GM21619 (cell line): Measurements from ENCODE around the gene NDUFAF7.
"Not testable (repeated sequence)": the region's sequence is repeated elsewhere in the genome, so short reads cannot be mapped to it uniquely, and the experiment has no call there.

Source experiments
- ATAC-seq: cut with Tn5 transposase; IDR thresholded peaks from one replicate; pipeline ENCODE4 v1.9.1; 2021; ENCODE audit not compliant: unreplicated experiment

Gene NDUFAF7, protein sequence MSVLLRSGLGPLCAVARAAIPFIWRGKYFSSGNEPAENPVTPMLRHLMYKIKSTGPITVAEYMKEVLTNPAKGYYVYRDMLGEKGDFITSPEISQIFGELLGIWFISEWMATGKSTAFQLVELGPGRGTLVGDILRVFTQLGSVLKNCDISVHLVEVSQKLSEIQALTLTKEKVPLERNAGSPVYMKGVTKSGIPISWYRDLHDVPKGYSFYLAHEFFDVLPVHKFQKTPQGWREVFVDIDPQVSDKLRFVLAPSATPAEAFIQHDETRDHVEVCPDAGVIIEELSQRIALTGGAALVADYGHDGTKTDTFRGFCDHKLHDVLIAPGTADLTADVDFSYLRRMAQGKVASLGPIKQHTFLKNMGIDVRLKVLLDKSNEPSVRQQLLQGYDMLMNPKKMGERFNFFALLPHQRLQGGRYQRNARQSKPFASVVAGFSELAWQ

DNA sequence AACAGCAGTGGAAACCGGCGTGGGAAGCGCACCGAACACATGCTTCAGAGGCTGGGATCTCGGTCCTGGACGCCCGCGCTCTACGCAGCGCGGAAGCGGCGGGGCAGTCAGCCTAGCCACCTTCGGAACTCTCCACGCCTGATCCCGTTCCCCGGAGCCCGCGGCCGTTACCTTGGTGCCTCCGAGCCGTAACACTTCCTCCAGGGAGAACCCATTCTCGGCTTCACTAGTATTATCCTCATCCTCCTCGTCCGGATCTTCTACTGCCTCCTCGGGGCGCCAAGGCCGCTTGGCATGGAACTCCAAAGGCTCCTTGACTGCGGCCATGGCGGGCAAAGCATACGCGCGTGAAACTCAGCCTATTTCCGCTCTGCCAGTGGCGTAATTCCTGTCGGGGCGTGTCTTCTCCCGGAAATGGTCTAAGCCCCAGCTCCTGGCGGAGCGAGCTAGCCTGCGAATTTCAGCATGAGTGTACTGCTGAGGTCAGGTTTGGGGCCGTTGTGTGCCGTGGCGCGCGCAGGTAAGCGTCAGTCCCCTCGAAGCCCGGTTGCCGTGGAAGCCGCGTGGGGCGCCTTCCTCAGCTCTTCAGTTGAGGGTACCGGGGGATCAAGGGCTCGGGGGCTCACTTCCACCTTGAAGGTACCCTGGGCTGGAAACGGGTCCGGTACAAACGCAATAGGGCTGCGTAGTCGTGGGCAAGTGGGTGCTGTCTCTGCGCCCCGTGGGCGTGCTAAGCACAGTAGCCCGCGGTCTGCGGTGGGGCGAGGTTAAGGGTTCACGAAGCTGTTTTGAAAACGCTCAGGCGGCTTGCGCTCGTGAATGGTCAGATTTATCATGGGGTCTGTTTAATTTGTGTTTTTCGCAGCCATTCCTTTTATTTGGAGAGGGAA, at the start of gene NDUFAF7, which contains the start of gene CEBPZ:
TSS of gene NDUFAF7 (plus strand) at position 418 of the 890 bp plus-strand sequence. CDS start at position 466, 48 bp downstream.
TSS of gene CEBPZ (minus strand) at position 356 of the 890 bp plus-strand sequence. CDS start at position 327, 29 bp downstream.
- peak; percentile 96 for ATAC-seq

DNA sequence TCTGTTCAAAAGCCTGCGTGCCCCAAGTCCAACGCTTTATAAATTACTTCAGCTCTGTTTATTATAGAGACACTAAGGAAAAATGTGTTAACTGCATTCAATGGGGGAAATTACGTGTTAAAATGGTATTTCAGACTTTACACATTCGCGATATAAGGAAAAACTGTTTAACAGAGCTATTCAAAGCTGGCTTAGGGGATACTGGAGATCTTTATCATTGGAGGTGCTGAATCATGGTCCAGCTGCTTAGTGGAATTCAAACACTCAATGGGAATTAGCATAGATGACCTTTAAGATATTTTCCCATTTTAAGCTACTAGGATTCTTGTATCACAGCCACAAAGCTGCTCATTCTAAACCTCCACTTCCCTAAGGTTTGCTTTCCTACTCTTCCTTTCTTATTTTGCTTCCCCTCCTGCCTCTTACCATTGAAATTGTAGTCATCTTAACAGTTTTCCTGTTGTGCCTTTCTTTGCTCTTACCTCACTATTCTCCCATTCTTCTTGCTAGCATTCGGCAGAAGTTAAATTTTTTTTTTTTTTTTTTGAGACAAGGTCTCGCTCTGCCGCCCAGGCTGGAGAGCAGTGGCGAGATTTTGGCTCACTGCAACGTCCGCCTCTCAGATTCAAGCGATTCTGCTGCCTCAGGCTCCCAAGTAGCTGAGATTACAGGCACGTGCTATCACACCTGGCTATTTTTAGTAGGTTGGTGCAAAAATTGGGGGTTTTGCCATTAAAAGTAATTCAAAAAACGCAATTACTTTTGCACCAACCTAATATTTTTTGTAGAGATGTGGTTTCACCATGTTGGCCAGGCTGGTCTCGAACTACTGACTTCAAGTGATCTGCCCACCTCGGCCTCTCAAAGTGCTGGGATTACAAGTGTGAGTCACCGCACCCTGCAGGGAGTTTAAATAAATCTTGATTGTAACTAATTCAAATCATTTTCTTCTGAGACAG, 49.5 kb upstream of the NDUFAF7 start:
- ATAC-seq, result no peak

DNA sequence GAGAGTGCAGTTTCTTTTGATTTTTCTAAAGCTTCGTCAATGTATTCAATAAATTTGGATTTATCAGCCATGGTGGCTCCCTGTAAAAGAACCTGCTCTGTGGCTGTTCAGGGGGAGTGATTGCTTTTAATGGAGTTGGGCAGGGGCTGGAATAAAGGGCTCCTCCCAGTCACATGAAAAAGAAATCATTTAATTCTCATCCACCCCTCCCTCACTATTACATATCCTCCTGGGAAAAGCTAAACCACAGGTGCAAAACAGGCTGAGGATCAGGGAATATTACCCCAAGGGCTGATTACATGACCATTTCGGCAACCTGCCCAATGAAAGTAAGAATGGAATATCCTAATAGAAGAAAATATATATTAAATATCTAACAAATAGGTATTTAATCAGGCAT, 42.9 kb upstream of the NDUFAF7 start, which contains the start of gene SULT6B1:
TSS of gene SULT6B1 (minus strand) at position 101 of the 400 bp plus-strand sequence. CDS start at position 71, 30 bp downstream.
- ATAC-seq, result no peak

DNA sequence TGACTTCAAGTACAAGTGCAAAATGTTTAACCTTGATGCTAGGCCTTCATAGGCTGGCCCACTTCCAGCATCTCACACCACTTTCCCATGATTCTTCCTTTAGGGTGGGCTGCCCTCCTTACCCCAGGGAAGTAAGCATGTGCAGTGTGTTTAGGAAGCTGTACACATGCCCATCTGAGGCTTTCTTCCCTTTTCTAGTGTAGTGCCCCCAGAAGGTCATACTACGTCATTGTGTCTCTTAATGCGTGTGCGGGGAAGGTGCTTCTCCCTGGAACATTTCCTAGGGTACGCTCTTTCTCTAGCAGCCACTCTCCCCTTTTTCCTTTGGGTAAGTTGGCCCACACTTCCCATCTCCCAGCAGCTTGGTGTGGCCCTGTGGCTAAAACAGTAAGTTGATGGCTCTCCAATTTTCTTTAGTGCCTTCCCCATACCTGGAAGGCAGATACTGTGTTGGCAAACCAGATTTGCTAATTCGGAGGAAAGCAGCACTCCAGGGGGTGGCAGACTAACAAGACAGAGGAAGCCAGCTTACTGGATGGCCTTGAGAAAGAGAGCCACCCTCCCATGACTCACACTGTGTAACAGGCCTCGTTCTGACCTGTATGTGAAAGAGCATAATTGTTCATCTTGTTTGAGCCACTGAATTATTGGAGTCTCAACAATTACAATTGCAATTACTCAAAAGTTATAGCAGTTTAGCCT, 41.9 kb upstream of the NDUFAF7 start:
- no peak for ATAC-seq

DNA sequence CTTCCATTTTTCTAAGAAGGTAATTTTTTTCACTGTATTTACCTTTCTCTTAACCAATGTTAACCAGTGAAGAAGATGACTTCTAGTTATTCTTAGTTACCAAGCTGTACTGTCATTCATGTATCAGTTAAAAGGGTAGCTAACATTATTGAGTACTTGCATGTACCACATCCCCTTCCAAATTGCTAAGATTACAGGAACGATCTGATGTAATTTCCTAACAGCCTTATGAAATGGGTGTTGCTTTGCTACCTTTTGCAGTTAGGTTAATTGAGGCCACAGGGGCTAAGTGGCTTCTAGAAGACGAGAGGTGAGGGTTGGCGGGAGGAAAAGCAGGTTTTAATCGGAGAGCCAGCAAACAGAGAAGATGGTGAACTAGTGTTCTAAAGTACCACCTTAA, 41.2 kb upstream of the NDUFAF7 start:
- ATAC-seq, result no peak

DNA sequence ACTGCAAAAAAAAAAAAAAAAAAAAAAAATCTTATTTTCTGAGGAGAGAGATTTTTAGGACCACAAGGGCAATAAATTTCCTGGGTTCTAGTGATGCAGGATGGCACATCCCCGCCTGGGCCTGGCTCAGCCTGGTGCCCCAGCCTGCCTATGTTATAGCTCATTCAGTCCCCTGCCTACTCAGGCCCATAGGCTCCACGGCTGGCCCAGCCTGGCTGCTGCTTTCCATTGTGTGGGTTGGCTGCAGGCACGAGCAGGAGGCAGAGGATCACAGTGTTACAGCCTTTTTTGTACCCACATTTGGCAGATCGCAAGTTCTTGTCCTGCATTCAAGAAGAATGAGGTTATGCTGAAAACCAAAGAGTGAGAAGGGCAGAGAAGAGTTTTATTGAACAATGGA, 40.2 kb upstream of the NDUFAF7 start:
- ATAC-seq, result no peak

DNA sequence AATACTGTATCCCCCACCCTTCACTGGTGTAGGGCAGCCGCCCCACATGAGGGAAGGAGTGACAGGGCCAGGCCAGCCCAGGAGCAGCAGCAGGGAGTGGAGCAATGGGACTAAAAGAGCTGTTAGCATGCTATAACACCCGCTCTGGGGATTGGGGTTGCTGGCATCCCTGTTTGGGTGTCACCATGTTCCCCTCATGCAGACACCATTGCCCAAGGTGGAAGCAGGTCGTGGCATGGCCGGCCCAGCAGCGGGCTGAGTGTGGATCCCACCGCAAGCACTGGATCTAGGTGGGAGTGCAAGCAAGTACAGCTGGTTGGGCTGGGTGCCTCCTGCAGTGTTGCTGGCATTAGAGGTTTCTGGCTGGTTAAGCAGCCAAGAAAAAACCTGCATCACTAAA, 39.7 kb upstream of the NDUFAF7 start:
- no peak for ATAC-seq

DNA sequence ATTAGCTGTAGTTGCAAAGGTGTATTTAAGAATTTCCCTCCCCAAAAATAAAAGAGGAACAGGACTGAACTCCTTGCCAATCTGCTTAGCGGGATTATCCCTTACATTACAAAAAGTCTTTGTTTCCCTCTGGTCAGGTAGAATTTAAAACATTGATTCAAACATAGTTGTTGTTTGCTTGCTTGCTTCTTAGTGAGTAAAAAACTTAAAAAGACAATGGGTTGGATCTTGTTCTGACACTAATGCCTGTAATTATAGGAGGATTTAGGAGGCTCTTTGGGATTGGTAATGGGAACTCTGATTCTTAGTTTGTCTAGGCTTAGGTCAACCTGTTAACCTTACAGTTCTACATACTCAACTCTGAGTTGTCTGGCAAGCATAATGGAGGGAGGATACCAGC, 38.9 kb upstream of the NDUFAF7 start:
- ATAC-seq, result no peak

DNA sequence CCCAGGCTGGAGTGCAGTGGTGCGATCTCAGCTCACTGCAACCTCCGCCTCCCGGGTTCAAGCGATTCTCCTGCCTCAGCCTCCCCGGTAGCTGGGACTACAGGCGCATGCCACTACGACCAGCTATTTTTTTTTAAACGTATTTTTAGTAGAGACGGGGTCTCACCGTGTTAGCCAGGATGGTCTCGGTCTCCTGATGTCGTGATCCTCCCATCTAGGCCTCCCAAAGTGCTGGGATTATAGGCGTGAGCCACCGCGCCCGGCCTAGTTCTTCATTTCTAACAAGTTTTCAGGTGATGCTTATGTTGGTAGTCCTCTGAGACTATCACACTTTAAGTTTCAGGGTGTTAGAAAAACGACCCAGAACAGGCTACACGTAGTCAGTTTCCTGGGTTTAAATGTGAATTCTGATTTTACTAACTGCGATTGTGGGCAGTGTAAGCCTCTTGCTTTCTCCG, 35.6 kb upstream of the NDUFAF7 start:
- not testable (repeated sequence) for ATAC-seq

DNA sequence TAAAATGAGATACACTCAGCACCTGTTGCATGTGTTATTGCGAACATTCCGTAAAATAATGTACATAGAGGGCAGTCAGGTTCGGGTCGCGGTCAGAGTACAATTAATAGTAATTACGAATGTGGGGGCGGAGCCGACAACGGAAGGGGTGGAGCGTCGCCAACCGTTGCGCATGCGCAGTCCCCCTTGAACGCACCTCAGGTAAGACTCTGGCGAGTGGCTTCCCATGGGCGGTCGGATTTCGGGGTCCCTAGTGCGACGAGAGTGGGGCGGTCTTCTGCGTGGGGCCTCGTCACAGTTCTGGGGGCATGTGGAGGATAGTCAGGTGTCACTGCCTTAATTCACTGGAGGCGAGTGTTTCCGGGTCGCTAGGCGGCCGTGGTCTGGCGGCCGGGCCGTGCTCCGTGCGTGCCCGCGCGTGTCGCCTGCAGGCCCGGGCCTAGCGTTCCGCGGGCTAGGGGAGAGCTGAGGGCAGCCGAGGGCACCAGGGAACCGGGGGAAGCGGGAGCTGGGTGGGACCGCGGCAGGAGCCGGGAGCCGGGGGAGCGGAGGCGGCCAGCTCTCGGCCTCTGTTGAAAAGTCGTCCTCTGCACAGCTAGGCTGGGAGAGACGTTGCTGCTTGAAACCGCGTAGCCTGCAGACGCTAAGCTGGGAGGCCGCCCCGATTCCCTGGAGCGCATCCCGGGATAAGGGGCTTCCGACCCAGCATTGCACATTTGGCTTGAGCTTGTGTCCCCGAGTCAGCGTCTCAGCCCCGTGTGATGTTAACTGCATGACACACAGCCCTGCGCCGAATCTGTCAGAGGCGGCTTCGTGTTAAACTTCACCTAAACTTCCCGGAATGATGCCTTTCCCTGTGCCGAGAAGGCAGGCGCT, 34.9 kb upstream of the NDUFAF7 start, which contains the start of gene CEBPZOS:
TSS of gene CEBPZOS (plus strand) at position 177 of the 876 bp plus-strand sequence. CDS start 3,209 bp downstream, outside the sequence.
- ATAC-seq, result peak; percentile 68

DNA sequence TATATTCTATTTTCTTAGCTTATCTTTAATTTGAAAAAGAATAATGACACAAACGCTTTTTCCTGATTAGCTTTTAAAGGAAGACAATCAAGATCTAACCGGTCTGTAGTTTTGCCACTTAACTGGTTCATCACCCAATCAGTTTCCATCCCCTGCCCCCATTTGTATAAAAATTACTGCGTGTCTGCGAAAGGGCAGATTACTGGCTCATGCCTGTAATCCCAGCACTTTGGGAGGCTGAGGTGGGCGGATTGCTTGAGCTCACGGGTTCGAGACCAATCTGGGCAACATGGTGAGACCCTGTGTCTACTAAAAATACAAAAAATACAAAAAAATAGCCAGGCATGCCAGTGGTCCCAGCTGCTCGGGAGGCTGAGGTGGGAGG, 32.8 kb upstream of the NDUFAF7 start:
- ATAC-seq, result no peak

DNA sequence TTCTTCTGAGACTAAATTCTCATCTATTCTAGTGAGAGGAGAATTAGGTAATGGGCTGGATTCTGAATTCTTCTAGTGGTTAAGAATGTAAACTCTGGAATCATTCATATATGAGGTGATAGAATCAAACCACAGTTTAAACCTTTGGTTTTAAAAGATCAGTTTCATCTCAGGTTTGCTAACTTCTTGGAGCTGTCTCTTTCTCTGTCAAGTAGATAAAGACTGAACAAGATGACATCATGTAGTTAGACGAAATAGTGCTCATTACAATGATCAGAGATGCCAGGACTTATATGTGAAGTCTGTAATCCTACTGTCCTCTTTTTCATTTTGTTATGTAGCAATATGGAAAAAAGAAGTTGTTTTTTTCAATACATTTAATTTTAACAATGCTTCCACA, 30.2 kb upstream of the NDUFAF7 start:
- ATAC-seq, result no peak

DNA sequence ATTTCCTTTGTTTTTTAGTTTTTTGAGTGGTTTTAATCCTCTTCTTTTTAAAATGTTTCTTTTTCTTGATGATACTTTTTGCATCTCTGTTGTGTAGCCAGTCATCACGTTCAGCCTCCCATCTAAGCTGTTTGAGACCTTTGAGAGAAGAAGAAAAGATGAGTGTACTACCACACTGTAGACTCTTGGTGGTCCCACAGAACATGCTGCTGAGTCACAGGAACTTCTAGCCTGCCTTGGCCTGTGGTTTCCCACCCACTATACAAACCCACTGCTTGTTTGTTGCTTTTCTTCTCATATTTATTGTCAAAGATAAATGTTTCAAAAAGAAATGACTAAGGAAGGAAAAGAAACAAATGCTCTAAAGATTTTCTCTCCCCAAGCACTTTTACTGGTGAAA, 29.7 kb upstream of the NDUFAF7 start:
- no peak for ATAC-seq

DNA sequence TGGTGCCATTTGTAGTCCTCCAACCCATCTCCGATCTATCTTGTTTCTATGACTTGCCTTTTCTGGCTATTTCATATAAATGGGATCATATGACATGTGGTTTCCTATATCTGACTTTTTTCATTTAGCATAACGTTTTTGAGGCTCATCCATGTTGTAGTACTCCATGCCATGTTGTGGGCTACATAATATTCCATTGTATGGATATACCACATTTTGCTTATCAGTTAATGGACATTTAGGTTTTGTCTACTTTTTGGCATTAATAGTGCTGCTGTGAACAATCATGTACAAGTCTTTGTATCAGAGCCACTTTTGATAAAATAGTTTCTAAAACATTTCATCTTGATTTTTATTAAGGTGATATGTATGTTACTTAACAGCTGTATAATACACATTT, 27.8 kb upstream of the NDUFAF7 start:
- no peak for ATAC-seq

DNA sequence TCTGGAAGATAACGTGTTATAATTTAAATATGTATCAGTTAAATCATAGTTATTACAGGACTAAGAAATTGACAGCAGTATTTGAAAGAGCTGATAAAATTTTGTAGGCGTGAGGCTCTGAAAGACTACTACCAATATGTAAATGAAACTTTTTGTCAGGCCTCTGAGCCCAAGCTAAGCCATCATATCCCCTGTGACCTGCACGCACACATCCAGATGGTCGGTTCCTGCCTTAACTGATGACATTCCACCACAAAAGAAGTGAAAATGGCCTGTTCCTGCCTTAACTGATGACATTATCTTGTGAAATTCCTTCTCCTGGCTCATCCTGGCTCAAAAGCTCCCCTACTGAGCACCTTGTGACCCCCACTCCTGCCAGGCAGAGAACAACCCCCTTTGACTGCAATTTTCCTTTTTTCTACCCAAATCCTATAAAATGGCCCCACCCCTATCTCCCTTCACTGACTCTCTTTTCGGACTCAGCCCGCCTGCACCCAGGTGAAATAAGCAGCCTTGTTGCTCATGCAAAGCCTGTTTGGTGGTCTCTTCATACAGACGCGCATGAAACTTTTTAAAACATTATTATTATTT, 26.3 kb upstream of the NDUFAF7 start:
- not testable (repeated sequence) for ATAC-seq

DNA sequence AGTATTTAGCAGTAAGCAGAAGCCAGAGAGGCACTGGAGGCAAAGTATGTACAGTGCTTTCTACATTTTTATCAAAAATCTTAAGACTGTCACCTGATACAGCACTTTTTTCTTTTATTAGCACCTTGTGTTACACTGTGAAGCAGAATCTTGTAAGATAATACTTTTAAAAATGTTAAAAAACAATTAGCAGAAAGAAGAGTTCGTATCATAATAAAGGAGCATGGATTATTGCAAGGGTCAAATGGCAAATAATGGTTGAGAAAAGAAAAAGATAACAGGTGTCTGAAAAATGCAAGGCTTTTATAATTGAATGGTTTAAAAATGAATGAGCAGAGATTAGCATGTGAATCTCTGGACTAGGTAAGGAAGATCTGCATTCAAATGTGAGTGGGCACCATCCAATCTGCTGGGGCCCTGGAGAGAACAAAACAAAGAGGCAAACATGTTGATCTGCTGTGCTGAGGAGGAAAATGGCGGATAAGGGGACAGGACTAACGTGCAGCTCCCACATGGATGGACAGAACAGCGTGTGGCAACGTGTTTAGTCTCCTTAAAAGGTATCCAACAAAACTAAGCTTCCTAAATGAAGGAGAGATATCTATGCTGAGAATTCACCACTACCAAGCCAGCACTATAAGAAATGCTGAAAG, 25.6 kb upstream of the NDUFAF7 start:
- no peak for ATAC-seq

DNA sequence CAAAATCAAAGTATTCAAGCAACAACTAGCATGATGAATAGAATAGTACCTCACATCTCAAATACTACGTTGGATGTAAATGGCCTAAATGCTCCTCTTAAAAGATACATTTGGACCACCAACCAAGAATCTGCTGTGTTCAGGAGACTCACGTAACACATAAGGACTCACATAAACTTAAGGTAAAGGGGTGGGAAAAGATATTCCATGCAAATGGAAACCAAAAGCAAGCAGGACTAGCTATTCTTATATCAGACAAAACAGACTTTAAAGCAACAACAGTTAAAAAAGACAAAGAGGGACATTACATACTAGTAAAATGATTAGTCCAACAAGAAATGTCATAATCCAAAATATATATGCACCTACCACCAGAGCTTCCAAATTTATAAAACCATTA, 24.7 kb upstream of the NDUFAF7 start:
- ATAC-seq, result not testable (repeated sequence)

DNA sequence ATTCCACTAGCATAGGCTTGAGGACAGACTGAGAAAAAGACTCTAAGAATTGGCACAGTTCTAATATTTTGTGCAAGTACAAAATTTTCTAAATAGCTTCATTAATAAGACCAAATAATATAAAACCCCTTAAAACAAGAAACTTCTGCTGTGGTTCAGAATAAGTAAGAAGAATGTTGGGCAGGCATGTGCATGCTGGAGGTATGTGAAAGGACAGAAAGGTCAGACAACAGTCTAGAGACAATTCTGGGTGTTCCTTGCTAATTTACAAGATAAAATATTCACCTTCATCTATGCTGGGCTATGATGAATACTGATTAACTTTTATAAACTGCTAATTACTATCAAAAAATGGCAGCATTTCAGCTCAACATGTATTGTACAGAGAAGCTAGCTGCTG, 20.2 kb upstream of the NDUFAF7 start:
- ATAC-seq, result no peak
